Measurements from ENCODE around the gene FAM228A. TPM values are rescaled to one million over a fixed set of nuclear protein-coding genes. Genes with fewer than 3 reads are reported as not detected.
"Not testable (repeated sequence)": the region's sequence is repeated elsewhere in the genome, so short reads cannot be mapped to it uniquely, and the experiment has no call there.

FAM228A gene
- total RNA-seq, 1 experiment from 2014 or later = 1.5 TPM

DNA sequence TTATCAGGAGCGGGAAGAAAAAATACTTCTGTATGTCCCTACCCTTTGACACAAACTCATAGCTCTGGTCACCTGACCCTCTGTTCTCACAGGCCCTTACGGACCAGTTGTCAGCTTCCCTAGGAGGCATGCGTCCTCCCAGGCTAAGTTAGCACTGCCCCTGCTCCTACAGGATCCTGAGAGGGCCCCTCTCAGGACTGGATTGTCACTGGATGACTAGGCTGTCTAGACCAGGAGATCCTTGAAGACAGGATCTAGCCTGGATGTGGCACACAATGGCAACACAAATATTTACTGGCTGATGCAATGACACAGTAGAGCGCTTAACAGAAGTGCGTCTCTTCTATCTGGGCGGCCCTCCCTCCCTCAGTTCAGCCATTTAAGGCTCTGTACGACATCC, 7.7 kb downstream of the FAM228A start:
- in situ Hi-C loops (cut with HindIII; ENCODE audit: low pct_unique_long_range_greater_than_20kb, low sequenced_read_pairs) = no loop called here
- DNase-seq (ENCODE audit: low read depth) = no peak

DNA sequence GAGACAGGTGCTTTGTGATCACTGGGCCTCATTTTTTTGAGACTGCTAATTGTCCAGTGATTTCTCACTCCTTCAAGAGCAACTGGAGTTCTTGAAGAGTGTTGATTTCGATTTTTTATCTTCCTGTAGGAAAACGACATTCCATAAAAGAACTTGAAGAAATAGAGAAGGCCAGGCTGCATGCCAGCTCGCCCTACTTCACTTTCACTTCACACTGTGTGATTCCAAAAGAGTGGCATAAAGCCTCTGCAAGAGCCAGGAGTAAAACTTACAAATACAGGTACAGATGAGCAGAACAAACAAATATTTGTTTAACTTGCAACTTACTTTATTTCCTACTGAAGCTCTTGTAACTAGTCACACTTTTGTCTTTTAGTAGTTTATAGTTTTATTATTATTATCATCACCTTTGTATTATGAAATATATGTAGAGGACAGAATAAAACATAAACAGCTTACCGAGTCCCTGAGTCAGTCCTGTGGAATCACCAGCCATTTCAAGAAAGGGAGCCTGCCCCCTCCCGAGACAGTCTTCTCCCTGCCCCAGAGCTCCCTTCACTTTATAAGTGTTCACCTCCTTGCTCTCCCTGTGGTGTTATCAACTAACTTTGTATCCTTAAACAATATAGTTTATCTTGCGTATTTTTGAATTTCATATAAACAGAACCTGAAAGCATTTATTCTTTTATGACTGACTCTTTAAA, 8.7 kb downstream of the FAM228A start:
- in situ Hi-C loops (cut with HindIII; ENCODE audit: low pct_unique_long_range_greater_than_20kb, low sequenced_read_pairs) = no loop called here
- DNase-seq (ENCODE audit: low read depth) = no peak

DNA sequence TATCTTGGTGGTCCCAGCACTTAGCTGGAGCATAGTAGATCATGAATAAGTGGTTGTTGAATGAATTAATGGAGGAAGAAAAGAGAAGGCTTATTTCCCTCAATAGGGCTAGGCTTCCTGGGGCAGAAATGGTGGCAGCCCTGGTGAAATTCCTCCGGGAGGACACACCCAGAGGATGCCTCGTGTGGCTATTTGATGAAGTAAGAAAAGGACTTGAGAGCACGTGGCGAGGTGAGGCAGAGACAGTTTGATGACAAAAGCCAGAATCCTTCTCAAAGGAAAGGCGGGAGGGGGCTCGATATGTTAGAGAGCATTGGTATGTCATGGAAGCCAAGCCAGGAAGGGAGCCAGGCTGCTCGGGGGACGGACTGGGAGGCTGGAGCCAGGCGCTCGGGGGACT, 14.7 kb downstream of the FAM228A start:
- in situ Hi-C loops (cut with HindIII; ENCODE audit: low pct_unique_long_range_greater_than_20kb, low sequenced_read_pairs) = no loop called here
- no peak for DNase-seq (ENCODE audit: low read depth)

DNA sequence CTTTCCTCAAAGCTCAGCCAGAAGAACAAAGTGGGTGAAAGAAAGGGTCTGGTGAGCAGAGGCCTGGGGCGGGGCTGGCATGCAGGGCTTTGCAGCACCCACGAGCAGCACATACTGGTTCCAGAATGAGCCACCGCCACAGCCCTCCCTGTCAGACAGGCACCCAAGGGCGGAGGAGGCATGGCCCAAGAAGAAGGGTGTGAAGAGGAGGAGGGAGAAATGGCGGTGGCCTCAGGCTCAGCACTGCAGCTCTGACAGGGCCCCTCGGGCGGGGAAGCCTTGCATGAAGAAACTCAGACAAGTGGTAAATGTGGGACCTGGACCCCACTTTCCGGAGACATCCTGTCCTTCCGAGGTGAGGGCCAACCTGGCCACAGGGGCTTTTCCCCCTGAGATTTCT, 15.7 kb downstream of the FAM228A start:
- in situ Hi-C loops (cut with HindIII; ENCODE audit: low pct_unique_long_range_greater_than_20kb, low sequenced_read_pairs) = no loop called here
- no peak for DNase-seq (ENCODE audit: low read depth)

DNA sequence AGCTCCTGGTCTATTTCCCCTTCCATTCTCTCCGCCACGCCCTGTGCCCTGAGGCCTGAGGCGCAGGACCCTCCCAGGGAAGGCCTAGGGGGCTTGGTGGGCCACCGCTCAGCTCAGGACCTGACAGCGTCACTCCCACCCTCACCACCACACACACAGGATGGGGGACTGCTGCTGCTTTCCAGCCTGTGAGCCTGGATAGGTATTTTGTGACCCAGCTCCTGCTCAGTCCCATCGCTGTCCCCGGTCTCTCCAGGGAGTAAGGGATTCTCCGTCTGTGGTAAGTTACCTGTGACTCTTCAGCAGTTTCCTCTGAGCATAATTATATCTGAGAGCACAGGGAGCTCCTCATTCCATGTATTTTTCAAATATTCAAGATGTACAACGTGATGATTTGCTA, 16.3 kb downstream of the FAM228A start:
- in situ Hi-C loops (cut with HindIII; ENCODE audit: low pct_unique_long_range_greater_than_20kb, low sequenced_read_pairs) = no loop called here
- DNase-seq (ENCODE audit: low read depth) = no peak

DNA sequence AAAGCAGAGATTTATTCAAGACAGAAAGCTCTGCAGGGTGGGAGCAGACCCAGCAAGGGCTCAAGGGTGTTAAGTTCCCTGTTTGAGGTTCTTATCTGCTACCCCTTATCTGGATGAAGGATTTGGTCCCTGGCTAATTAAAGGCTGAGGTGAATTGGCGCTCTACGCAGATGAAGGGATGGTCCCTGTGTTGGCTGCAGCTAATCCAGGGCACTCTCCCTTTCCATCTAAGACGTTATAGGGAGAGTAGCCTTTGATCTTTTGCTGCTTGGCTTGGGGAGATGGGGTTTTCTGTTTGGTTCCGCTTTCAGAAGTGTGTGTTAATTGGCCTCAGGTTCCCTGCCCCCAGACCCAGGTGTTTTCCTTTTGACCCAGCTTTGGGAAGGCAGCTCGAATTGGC, 17.0 kb downstream of the FAM228A start:
- in situ Hi-C loops (cut with HindIII; ENCODE audit: low pct_unique_long_range_greater_than_20kb, low sequenced_read_pairs) = no loop called here
- no peak for DNase-seq (ENCODE audit: low read depth)

DNA sequence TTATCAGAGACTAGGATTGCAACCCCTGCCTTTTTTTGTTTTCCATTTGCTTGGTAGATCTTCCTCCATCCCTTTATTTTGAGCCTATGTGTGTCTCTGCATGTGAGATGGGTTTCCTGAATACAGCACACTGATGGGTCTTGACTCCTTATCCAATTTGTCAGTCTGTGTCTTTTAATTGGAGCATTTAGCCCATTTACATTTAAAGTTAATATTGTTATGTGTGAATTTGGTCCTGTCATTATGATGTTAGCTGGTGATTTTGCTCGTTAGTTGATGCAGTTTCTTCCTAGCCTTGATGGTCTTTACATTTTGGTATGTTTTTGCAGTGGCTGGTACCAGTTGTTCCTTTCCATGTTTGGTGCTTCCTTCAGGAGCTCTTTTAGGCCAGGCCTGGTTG, 22.4 kb downstream of the FAM228A start:
- DNase-seq (ENCODE audit: low read depth); in situ Hi-C loops (cut with HindIII; ENCODE audit: low pct_unique_long_range_greater_than_20kb, low sequenced_read_pairs): not testable (repeated sequence)

DNA sequence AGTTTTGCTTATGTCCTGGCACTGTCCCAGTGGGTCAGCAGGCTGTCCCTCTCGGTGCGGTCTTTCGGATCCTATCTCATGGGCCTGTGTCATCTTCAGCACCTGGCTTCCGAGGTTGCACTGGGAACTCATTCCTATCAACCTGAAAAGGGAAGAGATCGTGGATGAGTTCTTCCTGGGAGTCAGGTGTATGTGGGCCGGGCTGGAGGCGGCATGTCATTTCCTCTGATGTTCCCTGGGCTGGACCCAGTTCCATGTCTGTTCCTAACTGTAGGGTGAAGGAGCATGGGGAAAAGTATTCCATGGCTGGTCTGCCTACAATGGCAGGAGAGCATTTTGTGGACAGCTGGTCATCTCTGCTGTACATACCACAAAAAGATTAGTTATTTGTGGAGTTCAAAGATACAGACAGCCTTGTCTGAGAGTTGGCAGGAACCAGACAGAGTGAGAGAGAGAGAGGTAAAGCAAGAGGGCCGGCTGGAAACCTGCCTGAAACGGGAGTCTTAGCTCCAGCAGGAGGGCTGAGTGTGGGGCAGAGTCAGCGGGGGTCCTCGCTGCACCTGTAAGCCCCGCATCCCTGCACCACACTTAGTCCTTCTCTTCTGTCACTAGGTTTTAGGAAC, 25.2 kb downstream of the FAM228A start:
- in situ Hi-C loops (cut with HindIII; ENCODE audit: low pct_unique_long_range_greater_than_20kb, low sequenced_read_pairs) = no loop called here
- DNase-seq (ENCODE audit: low read depth) = no peak

DNA sequence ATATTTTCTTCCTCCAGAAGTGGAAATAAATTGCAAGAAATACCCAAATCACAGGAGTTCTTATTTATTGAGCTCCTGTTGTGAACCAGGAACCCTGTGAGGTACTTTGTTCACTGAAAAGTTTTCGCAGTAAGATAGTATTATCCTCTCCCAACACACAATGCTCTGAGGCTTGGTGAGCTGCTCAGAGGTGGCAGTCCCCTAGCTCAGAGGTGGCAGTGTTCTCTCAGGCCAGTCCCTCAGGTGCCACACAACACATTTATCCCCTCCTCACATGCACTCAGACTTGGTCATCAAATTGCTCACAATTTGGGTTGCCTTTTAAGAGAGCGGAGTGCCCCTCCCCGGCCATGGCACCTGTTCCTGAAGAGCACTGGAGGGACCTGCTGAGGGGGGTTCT, 25.9 kb downstream of the FAM228A start:
- no peak for DNase-seq (ENCODE audit: low read depth)
- in situ Hi-C loops (cut with HindIII; ENCODE audit: low pct_unique_long_range_greater_than_20kb, low sequenced_read_pairs) = no loop called here

DNA sequence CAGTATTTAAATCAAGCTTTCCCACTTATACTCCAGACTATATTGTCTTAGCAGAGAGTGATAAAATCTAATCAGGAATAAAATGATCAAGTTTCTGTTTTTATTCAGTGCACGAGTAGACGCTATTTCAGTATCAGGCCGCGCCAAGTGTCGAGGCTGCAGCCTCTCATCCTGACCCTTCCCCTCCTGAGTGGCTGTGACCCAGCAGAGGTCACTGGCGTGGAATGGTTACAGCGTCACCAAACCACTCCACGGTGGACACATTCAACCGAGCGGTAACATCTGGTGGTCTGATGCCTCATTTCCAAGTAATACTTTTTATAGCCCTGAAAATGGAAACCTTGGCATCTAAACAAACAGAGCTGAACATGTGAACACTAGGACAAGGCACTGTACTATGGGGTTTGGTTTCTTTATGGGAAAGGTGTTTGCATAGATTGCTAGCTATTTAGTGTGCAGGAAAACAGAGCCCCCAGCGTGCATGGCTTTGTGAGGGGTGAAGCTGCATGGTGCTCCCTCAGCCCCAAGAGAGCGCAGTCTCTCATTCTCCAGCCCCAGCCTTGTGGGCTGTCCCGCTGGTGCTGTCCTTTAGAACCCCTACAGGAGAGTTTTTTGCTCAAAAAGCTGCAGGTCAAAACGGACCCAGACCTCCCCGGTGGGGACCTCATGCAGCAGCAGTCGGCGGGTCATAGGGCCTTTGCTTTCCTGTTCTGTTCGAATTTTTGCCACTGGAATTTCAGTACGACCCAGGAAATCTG, 28.4 kb downstream of the FAM228A start:
- in situ Hi-C loops (cut with HindIII; ENCODE audit: low pct_unique_long_range_greater_than_20kb, low sequenced_read_pairs) = no loop called here

DNA sequence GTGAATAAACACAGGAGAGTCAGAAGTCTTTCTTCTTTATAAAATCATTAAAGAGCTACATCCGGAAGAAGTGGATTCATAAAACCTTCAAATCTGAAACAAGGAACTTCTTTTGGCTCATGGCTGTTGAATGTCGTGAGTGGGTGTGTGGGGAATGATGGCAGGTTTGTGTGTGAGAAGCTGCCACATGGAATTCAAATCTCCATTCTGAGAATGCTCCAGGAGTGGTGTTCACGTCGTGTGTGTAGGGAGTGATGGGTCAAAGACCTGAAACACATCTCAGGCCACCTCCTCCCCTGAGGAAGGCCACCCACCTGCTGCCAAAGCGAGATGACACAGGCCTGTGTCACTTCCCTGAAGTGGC, 28.9 kb downstream of the FAM228A start:
- in situ Hi-C loops (cut with HindIII; ENCODE audit: low pct_unique_long_range_greater_than_20kb, low sequenced_read_pairs) = no loop called here
- DNase-seq (ENCODE audit: low read depth) = no peak

More for the DNA sequence above, 28.4 kb downstream of the FAM228A start:
- no peak for DNase-seq (ENCODE audit: low read depth)

DNA sequence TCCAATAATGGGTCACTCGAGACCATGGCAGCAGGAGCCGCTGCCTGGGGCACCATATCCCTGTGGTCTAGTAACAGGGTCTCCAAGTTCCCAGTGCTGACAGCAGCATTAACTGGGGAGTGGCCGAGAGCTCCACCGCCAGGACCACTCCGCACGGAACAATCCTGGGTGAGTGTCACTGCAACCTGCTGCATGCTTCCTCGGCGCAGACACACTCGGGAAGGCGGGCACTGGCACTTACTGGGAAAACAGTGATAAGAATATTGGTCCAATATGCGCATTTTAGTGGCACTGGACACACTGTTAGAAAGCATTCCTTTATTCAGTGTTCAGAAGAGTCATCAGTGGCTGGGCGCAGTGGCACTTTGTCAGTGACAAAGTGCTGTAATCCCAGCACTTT, 29.7 kb downstream of the FAM228A start:
- in situ Hi-C loops (cut with HindIII; ENCODE audit: low pct_unique_long_range_greater_than_20kb, low sequenced_read_pairs) = no loop called here
- no peak for DNase-seq (ENCODE audit: low read depth)

DNA sequence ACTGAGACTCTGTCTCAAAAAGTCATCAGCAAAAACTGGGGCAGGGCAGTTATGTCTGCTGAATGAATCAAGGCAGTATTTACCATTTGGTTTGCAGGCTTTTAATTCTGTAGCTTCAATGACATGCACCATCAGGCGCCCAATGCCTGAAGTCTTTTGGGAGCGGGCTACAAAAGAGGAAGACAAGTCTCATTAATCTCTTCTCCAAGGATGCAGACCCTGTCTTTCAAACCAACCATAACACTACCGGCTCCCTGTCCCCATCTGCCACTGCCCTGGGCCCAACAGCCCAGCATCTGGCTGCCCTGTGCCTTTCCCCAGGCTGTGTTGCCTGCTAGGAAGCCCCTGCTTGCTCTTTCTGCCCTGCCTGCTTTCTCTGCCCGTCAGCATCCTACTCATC, 30.3 kb downstream of the FAM228A start:
- in situ Hi-C loops (cut with HindIII; ENCODE audit: low pct_unique_long_range_greater_than_20kb, low sequenced_read_pairs) = no loop called here
- DNase-seq (ENCODE audit: low read depth) = no peak

DNA sequence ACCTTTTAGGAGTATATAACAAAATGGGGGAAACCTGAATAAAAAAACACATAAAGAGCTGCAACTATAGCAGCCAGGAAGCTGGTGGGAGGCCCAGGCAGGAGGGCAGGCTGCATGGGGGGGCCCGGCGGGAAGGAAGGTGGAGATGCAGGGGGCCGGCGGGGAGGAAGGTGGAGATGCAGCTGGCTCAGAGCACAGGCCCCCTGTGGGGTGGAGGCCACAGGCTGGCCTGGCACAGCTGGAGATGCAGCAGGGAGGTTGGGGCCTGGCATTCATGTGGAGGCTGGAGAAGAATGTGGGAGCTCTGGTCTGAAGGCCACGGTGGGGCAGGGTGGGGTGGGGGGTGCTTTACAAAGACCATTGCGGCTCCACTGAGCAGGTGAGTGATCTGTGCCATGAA, 31.4 kb downstream of the FAM228A start:
- no peak for DNase-seq (ENCODE audit: low read depth)
- in situ Hi-C loops (cut with HindIII; ENCODE audit: low pct_unique_long_range_greater_than_20kb, low sequenced_read_pairs) = no loop called here

DNA sequence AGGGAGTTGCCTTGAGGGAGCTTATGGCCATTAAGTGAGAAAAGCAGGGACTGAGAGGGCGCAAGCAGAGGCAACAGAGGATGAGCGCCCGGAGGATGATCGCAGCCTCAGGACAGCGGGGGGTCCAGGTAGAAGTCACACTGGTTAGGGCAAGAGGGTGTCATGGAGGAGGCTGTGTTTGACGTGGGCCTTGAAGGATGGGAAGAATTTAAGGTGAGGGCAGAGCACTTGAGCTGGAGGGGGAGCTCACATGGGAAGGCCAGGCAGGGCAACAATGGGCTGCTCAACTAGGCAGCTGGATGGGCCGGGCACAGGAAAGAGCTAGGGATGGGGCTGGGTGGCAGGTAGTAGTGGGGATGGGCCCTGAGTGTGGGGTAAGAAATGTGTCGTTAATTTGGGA, 31.9 kb downstream of the FAM228A start:
- no peak for DNase-seq (ENCODE audit: low read depth)
- in situ Hi-C loops (cut with HindIII; ENCODE audit: low pct_unique_long_range_greater_than_20kb, low sequenced_read_pairs) = no loop called here

DNA sequence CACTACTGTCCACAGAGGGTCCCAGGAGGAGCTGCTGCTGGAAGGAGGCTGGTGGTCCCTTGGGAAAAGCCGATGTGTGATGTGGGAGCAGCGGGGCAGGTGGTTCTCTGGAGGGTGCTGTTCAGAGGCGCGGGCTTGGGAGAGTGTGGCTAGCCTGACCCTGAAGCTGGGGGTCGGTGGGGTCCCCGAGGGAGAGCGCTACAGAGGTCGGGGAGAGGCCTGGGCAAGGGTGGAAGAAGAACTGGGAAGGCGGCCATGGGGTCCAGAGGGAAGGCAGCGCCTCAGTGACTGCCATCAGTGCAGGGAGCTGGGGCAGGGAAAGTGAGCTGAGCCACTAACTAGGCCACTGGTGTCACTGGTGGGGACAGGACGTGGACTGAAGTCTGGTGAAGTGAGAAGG, 32.5 kb downstream of the FAM228A start:
- in situ Hi-C loops (cut with HindIII; ENCODE audit: low pct_unique_long_range_greater_than_20kb, low sequenced_read_pairs) = no loop called here
- DNase-seq (ENCODE audit: low read depth) = no peak

DNA sequence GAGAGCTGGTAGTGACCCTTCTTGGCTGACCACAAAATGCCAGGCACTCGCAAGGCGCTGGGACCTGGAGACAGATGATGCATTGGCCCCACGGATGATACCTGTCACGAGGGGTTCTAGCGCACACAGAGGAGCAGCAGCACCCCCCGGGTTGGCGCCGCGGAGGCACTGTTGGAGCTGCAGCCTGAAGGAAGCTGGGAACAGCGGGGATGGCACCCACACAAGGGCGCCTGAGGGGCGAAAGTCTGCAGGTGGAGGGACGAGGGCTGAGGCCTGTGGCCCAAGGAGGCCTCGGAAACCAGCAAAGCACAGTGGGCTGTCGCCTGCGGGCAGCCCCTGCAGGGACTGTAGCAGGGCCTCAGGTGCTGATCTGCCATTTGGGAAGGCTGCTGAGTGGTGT, 33.6 kb downstream of the FAM228A start:
- DNase-seq (ENCODE audit: low read depth) = no peak
- in situ Hi-C loops (cut with HindIII; ENCODE audit: low pct_unique_long_range_greater_than_20kb, low sequenced_read_pairs) = no loop called here

DNA sequence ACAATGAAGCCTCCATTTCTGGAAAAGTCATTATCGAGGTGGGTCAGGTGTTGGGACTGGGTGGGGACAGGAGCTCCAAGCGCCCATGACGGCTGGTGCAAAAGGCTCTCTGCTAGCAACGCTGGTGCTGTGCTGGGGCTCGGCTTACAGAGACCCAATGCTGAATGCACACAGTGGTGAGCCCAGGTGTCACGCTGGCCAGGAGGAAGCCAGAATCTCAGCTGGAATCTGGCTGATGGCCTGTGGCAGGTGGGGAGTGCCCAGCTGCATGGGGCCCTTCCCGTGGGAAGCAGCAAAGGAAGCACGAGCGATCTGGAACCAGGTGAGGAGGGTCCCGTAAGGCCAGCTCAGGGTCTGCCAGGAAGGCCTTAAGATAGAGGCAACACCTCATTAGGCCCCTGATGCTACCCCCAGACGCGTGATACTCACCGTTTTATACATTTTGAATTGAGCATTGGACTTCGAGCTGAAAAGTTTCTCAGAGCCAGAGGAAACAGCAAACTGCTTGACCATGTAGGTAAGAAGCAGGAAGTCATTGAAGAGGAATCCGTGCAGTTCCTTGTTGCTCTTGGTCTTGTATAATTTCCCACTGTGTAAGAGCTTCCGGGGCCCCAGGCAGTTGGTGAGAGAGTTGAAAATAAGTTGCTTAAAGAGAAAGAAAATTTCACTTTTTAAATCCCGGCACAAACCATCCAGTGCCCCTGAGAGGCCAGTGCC, 34.7 kb downstream of the FAM228A start:
- DNase-seq (ENCODE audit: low read depth) = no peak
- in situ Hi-C loops (cut with HindIII; ENCODE audit: low pct_unique_long_range_greater_than_20kb, low sequenced_read_pairs) = no loop called here

DNA sequence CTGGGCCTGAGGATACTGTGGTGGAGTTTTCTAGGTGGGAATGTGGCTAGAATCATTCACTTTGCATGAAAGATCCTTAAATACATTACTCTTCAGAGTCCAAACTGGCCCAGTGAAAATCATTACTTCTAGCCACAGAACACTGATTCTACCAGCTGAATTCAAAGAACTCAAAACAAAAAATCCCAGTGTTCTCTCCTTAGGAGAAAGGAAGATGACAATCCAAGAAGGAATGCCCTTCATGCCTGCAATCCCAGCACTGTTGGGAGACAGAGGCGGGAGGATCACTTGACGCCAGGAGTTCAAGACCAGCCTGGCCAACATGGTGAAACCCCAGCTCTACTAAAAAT, 35.2 kb downstream of the FAM228A start:
- DNase-seq (ENCODE audit: low read depth) = no peak
- in situ Hi-C loops (cut with HindIII; ENCODE audit: low pct_unique_long_range_greater_than_20kb, low sequenced_read_pairs) = no loop called here

Measured in Caki2 (cell line).